Neuronal stem cell (in vitro differentiated cells): ENCODE measurements around the gene TSPAN9.

Source experiments
- DNase-seq: peaks from one replicate; pipeline ENCODE4 v3.0.0-alpha.2; 2013; ENCODE audit warnings: low spot score
- H2AFZ ChIP-seq: one replicate; pipeline ENCODE4 v1.6.1; 2013; ENCODE audit warnings: mild to moderate bottlenecking, low read length, inconsistent platforms
- H2AK5ac ChIP-seq: 2 replicates; pipeline ENCODE4 v1.6.1; 2013; ENCODE audit warnings: low read depth, mild to moderate bottlenecking, inconsistent platforms, low read length, moderate library complexity, mixed read lengths
- H2BK120ac ChIP-seq: 2 replicates; pipeline ENCODE4 v1.6.1; 2013; ENCODE audit warnings: low read depth, mild to moderate bottlenecking, inconsistent platforms, low read length, moderate library complexity, mixed read lengths
- H2BK12ac ChIP-seq: one replicate; pipeline ENCODE4 v1.6.1; 2013; ENCODE audit warnings: low read length, inconsistent platforms
- H2BK15ac ChIP-seq: 2 replicates; pipeline ENCODE4 v1.6.1; 2013; ENCODE audit warnings: mild to moderate bottlenecking, low read length, inconsistent platforms, mixed read lengths
- H2BK5ac ChIP-seq: one replicate; pipeline ENCODE4 v1.6.1; 2013; ENCODE audit warnings: inconsistent platforms, mild to moderate bottlenecking, low read length, moderate library complexity
- H3K14ac ChIP-seq: one replicate; pipeline ENCODE4 v1.6.1; 2013; ENCODE audit warnings: low read length, inconsistent platforms
- H3K18ac ChIP-seq: 2 replicates; pipeline ENCODE4 v1.6.1; 2013; ENCODE audit warnings: low read length, inconsistent platforms
- H3K23ac ChIP-seq: 2 replicates; pipeline ENCODE4 v1.6.1; 2013; ENCODE audit warnings: low read depth, mild to moderate bottlenecking, mixed read lengths, low read length, inconsistent platforms; ENCODE audit not compliant: poor library complexity
- H3K27ac ChIP-seq: replicated peaks from 3 replicates; pipeline ENCODE4 v1.5.1; 2013; ENCODE audit warnings: low read length, inconsistent platforms
- H3K27me3 ChIP-seq, 3 experiments: 2 replicates each; pipeline ENCODE4 v1.6.1; 2013; ENCODE audit warnings: low read length in 3 of 3, mild to moderate bottlenecking in 2 of 3, inconsistent platforms in 1 of 3, low read depth in 1 of 3, mixed read lengths in 1 of 3, moderate library complexity in 1 of 3; ENCODE audit not compliant: control insufficient read depth in 3 of 3, insufficient read depth in 3 of 3
- H3K36me3 ChIP-seq, 2 donors: replicated peaks in 1 of 2; 2 replicates each; pipeline ENCODE4 v1.6.1; 2013; ENCODE audit warnings: low read length in 2 of 2; ENCODE audit not compliant: control insufficient read depth in 2 of 2, insufficient read depth in 2 of 2
- H3K4ac ChIP-seq: 2 replicates; pipeline ENCODE4 v1.6.1; 2013; ENCODE audit warnings: inconsistent platforms, mild to moderate bottlenecking, low read length, moderate library complexity
- H3K4me1 ChIP-seq, 2 donors: 1 replicate in 1 of 2; 2 replicates in 1 of 2; pipeline ENCODE4 v1.6.1; 2013; ENCODE audit warnings: low read length in 2 of 2, low read depth in 1 of 2; ENCODE audit not compliant: control insufficient read depth in 2 of 2, insufficient read depth in 1 of 2
- H3K4me2 ChIP-seq: one replicate; pipeline ENCODE4 v1.6.1; 2013; ENCODE audit warnings: mild to moderate bottlenecking, low read length, inconsistent platforms; ENCODE audit not compliant: insufficient read depth, poor library complexity, severe bottlenecking
- H3K4me3 ChIP-seq, 2 donors: 2 replicates each; pipeline ENCODE4 v1.5.1; 2013; ENCODE audit warnings: low read length in 2 of 2, mild to moderate bottlenecking in 2 of 2, inconsistent platforms in 1 of 2, moderate library complexity in 1 of 2
- H3K79me1 ChIP-seq: one replicate; pipeline ENCODE4 v1.6.1; 2013; ENCODE audit warnings: low read depth, mild to moderate bottlenecking, inconsistent platforms, low read length, moderate library complexity
- H3K9ac ChIP-seq: one replicate; pipeline ENCODE4 v1.6.1; 2013; ENCODE audit warnings: mild to moderate bottlenecking, low read depth, low read length, inconsistent platforms; ENCODE audit not compliant: poor library complexity
- H3K9me3 ChIP-seq, 2 donors: replicated peaks in 1 of 2; 2 replicates each; pipeline versions ENCODE3 to v1.6.1; 2013; ENCODE audit warnings: low read length in 2 of 2, mild to moderate bottlenecking in 2 of 2, inconsistent platforms in 1 of 2, low read depth in 1 of 2, mixed read lengths in 1 of 2, moderate library complexity in 1 of 2; ENCODE audit not compliant: control insufficient read depth in 2 of 2, insufficient read depth in 1 of 2
- H4K8ac ChIP-seq: one replicate; pipeline ENCODE4 v1.6.1; 2013; ENCODE audit warnings: low read depth, mild to moderate bottlenecking, inconsistent platforms, low read length, moderate library complexity
- H4K91ac ChIP-seq: one replicate; pipeline ENCODE4 v1.6.1; 2013; ENCODE audit warnings: low read length, low read depth, mild to moderate bottlenecking, inconsistent platforms; ENCODE audit not compliant: poor library complexity
- WGBS, 2 donors: extraction: QIAGEN DNeasy Blood & Tissue Kit; methylation state at CpG; one replicate each; pipeline ENCODE4 v1.1.7; 2013; ENCODE audit warnings: missing lambda C conversion rate in 2 of 2, mixed read lengths in 1 of 2; ENCODE audit not compliant: insufficient read length in 2 of 2, insufficient replicate concordance in 1 of 2; ENCODE audit errors: extremely low coverage in 2 of 2; 5-methylcytosine and 5-hydroxymethylcytosine counted together

TSPAN9 gene

DNA sequence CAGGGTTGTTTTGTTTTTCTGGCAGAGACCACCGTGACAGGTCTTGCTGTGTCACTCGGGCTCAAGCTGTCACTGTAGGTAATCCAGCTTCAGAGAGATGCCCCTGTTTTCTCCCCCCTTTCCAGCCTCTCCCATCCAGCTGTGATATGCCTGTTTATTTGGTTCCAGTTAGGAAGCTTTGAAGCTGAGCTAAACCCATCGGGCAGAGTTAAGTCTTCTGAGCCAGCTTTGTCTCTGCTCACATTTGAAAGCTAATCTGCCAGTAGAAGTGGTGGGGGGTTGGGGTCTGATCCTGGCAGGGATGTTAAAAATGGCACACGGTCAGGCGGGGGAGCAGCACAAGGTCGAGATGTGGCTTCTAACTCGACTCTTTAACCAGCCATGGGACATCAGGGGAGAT, 130.0 kb downstream of the TSPAN9 start:
- DNase-seq = no peak
- Histone ChIP-seq H3K9ac (no peak overlapping the region), H3K27ac (no peak overlapping the region), H3K79me1 (no peaks in the 10 kb centered on the region), H3K4ac (no peak overlapping the region), H4K91ac (no peak overlapping the region), H4K8ac (no peak overlapping the region), H3K4me1 (peaks cover 0 to 21% of the 10 kb centered on the region in 2 donors), H2BK12ac (no peak overlapping the region), H2BK15ac (no peak overlapping the region), H3K36me3 (no peaks in the 10 kb centered on the region), H2BK5ac (no peak overlapping the region), H3K4me2 (peak overlapping the region; percentile 27), H3K14ac (no peak overlapping the region), H3K9me3 (no peaks in the 10 kb centered on the region), H2AFZ (no peak overlapping the region), H3K4me3 (no peak overlapping the region), H3K23ac (no peak overlapping the region), H2AK5ac (no peak overlapping the region), H3K27me3 (peaks cover 0 to 6% (median under 1%) of the 10 kb centered on the region in 3 experiments), H2BK120ac (no peak overlapping the region), H3K18ac (peak overlapping the region; percentile 56)
- no CpG with 5 or more reads among the region's 7 CpGs for WGBS, 2 donors

GRCh38 chr12:3207858-3208257, 130.7 kb downstream of the TSPAN9 start:
- no CpG with 5 or more reads among the region's 13 CpGs for WGBS, 2 donors
- H4K8ac ChIP-seq = no peak overlapping the region
- H3K79me1 ChIP-seq = no peaks in the 10 kb centered on the region
- no peak overlapping the region for H2BK12ac ChIP-seq
- H3K14ac ChIP-seq = peak overlapping the region; percentile 66
- no peaks in the 10 kb centered on the region for H3K9me3 ChIP-seq
- H3K4ac ChIP-seq = no peak overlapping the region
- H3K9ac ChIP-seq = no peak overlapping the region
- no peak overlapping the region for H3K23ac ChIP-seq
- no peaks in the 10 kb centered on the region for H3K27me3 ChIP-seq
- H3K4me1 ChIP-seq = peaks cover 2 to 20% of the 10 kb centered on the region in 2 donors
- H3K27ac ChIP-seq = no peak overlapping the region
- H3K18ac ChIP-seq = no peak overlapping the region
- no peak overlapping the region for H2BK5ac ChIP-seq
- no peak overlapping the region for H3K4me3 ChIP-seq
- no peak for DNase-seq
- no peak overlapping the region for H2AK5ac ChIP-seq
- H3K4me2 ChIP-seq = no peak overlapping the region
- no peak overlapping the region for H2BK120ac ChIP-seq
- no peak overlapping the region for H2AFZ ChIP-seq
- H4K91ac ChIP-seq = no peak overlapping the region
- H3K36me3 ChIP-seq = no peaks in the 10 kb centered on the region
- H2BK15ac ChIP-seq = peak overlapping the region; percentile 81

- H3K4me3 ChIP-seq = no peak overlapping the region
Observed at GRCh38 chr12:3213188-3213587, 136.0 kb downstream of the TSPAN9 start.

DNA sequence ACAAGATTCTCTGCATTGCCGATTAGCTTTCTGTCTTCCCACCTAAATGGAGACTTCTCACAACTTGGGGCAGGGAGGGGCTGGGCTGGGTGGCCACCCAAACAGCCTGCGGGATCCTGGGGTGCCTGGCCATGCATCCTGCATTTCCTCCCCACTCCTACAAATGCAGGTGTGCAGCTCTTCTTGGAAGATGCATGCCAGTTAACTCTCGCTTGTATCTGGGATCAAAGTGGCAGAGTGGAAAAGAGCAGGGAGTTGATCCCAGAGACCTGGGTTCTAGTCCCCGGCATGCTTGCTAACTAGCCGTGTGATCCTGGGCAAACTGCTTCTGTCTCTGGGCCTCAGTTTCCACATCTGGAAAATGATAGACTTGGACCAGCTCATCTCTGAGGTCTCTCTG, 136.6 kb downstream of the TSPAN9 start:
- DNase-seq = no peak
- Histone ChIP-seq H3K23ac (no peak overlapping the region), H3K36me3 (no peaks in the 10 kb centered on the region), H2BK12ac (no peak overlapping the region), H3K27ac (no peak overlapping the region), H3K4ac (no peak overlapping the region), H4K91ac (no peak overlapping the region), H4K8ac (no peak overlapping the region), H3K79me1 (no peaks in the 10 kb centered on the region), H3K18ac (no peak overlapping the region), H3K14ac (no peak overlapping the region), H3K9me3 (no peaks in the 10 kb centered on the region), H3K4me1 (peaks cover 29 to 32% of the 10 kb centered on the region in 2 donors), H2AFZ (no peak overlapping the region), H2BK120ac (no peak overlapping the region), H2BK15ac (no peak overlapping the region), H3K27me3 (no peaks in the 10 kb centered on the region), H3K4me3 (no peak overlapping the region), H3K4me2 (no peak overlapping the region), H2AK5ac (no peak overlapping the region), H2BK5ac (peak overlapping the region; percentile 26), H3K9ac (no peak overlapping the region)
- WGBS, 2 donors = no CpG with 5 or more reads among the region's 5 CpGs

More at GRCh38 chr12:3213188-3213587, 136.0 kb downstream of the TSPAN9 start:
- Histone ChIP-seq H2BK5ac (no peak overlapping the region), H2AFZ (no peak overlapping the region), H3K4me1 (peaks cover 24 to 26% of the 10 kb centered on the region in 2 donors), H3K23ac (no peak overlapping the region), H3K4ac (no peak overlapping the region), H4K91ac (no peak overlapping the region), H3K14ac (no peak overlapping the region), H3K9ac (no peak overlapping the region), H2BK15ac (no peak overlapping the region), H3K18ac (peak overlapping the region; percentile 24), H3K9me3 (no peaks in the 10 kb centered on the region), H3K27me3 (no peaks in the 10 kb centered on the region), H3K4me2 (no peak overlapping the region), H2AK5ac (no peak overlapping the region), H2BK120ac (no peak overlapping the region), H3K79me1 (no peaks in the 10 kb centered on the region), H3K27ac (no peak overlapping the region), H3K36me3 (no peaks in the 10 kb centered on the region), H2BK12ac (no peak overlapping the region), H4K8ac (no peak overlapping the region)
- WGBS, 2 donors = no CpG with 5 or more reads among the region's 9 CpGs
- no peak for DNase-seq
